Eye (tissue), 1 donor: ENCODE measurements around the gene TNIP1.
A peak's percentile ranks its signal among the peaks of the same experiment; 100 is the strongest.

ENCODE experiments used
- DNase-seq: peaks from one replicate; pipeline ENCODE4 v3.0.0-alpha.2; 2015

TNIP1 gene

DNA sequence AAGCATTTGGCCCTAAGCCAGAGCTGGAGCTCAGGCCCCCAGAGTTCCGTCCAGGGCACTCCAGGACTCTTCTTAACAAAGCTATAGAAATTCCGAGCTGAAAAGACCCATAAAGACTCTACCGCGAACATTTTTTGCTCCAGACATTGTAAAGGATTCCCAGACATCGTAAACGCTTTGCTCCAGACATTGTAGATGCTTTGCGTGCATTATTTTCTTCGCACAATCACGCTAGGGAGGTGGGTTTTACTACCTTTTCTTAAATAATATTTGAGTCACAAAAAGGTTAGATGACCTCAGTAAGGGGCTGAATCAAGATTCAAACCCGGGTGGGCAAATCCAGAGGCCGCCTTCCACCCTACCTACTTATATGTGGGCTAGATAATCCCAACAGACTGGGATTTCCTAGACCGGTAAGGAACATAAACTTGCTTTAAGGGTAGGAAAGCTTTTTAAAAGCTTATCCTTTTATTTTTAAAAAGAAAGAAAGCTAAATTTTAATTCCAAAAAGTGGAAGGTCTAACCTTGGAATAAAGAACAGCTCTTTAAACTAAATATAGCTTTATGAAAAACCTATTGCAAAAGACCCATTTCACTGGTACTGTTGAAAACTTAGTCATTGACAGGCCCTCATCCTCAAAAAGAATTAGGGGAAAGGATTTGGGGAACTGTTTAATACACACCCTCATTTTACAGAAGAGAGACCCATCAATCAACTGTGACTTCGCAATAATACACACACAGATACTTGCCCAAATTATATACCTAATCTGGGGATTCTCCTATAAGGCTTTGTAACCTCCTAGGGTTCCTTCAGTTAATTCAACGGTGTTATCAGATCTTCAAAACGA is 822 bp upstream of the TNIP1 start:
- no peak for DNase-seq

DNA sequence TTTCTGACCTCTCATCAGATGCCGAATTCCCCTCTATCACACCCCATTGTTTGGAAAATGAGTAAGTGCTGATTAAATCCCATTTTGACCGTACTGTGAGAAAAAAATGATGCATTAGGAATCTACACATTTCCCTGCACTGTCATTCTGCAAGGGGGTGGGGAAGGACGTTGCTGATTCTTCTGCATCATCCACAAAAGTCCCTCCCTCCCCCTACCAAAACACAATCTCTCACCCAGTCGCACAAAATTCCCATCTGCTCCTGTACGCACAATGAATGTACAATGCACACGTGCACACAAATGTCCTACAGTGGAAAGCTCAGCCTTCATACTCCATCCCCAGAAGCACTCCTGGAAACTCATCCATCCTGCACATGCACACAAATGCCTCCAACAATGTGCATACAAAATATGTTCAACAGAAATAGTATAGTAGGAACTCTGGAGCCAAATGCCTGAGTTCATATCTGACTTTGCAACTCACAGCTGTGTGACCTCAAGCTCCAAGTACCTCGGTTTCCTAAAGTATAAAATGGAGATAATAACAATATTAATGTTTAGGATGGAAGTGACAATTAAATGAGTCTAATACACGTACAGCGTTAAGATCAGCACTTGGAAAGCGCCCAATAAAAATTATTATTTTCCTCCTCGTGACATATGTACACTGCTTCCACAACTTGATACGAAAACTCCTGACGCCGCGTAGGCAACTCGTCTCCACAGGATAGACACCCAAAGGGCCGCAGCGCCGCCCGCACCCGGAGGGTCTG is 809 bp downstream of the TNIP1 start:
- DNase-seq, result no peak

GRCh38 chr5:151078490-151079262 is 2.2 kb downstream of the TNIP1 start:
- DNase-seq, result no peak

- DNase-seq, result no peak
These were observed 2.9 kb downstream of the TNIP1 start for GRCh38 chr5:151077967-151078366.

DNA sequence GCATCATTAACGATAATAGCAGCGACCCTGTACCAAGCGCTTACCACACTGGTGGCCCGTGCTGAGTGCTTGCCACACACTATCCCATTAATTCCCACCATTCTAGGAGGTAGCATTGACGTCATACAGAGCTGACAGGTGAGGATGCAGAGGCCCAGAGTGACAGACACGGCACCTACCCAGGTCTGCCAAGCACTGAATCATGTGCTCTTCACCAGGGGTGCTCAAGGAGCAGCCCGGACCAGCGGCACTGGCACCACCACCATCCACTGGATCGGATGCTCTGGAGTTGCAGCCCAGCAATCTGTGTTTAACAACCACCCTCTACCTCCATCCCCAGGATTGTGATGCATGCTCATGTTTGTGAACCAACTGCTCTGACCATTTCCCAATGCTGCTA is 3.4 kb downstream of the TNIP1 start:
- DNase-seq, result no peak

DNA sequence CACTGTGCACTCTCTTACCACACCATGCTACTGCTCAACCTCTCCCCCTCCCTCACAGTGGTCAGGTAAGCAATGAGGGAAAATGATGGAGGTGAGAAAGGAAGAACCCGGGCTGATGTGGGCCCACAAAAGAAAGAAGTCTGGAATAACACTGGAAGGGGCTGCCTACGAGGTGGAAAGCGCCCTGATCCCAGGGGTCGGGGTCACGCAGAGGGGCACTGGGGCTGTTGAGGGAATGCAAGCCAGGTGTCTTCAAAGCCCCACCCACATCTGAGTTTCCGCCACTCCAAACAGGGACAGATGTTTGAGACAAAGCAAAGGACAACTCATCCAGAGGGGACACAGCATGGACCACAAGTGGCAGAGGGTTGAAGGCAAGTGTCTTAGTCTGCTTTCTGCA is 4.2 kb downstream of the TNIP1 start:
- no peak for DNase-seq

GRCh38 chr5:151075698-151076331 is 5.0 kb downstream of the TNIP1 start:
- no peak for DNase-seq

- no peak for DNase-seq
These were observed 6.3 kb downstream of the TNIP1 start for GRCh38 chr5:151074557-151074956.

GRCh38 chr5:151073280-151073679 is 7.6 kb downstream of the TNIP1 start:
- no peak for DNase-seq

GRCh38 chr5:151072630-151073025 is 8.2 kb downstream of the TNIP1 start:
- no peak for DNase-seq

DNA sequence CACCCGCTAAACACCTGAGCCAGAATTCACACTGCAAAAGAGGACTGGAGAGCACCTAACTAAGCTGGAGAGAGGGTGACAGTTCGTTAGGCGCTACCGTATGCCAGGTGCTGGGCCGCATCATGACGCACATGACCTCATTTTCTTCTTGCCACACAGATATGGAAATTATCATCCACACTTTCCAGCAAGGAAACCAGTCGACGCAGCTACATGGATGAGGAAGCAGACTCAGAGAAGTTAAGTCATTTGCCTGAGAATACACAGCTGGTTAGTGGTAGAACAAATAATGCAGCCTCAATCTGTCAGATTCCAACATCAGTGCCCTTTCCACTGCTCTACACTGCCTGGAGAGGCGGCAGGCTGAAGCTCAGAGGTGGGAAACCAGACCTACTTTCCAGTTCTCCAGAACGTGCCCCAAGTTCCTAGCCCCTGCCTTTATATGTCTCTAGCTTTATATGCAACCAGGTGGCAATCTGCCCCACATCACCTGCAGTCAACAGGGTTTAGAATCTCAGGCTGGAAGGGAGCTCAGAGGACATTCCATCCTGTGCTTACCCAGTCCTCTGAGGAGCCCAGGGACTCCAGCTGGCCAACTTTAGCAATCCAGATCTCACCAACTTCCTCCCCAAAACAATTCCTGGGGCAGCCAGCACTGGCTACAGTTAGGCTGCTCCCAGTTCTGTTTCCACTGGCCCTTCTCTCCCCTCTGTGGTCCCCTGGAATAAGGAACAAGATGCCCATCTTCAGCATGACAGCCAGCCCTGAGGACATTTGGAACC is 8.8 kb downstream of the TNIP1 start:
- no peak for DNase-seq

GRCh38 chr5:151071021-151071420 is 9.8 kb downstream of the TNIP1 start:
- DNase-seq, result no peak

DNA sequence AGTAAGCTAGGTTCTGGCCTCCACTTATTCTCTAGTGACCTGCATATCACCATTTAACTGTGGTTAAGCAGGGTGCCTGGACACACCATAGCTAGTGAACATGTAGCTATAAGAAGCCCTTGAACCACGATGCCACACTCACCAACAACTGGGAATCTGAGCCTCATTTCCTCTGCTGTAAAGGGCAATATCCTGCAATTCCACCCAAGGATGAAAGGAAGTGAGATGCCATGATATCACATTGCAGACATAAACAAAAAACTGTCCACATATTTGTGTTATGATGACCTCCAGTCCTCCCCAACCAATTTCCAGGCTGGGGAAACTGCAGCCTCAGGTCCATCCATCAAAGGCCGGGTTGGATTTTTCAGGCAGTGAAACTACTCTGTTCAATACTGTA is 10.4 kb downstream of the TNIP1 start:
- no peak for DNase-seq

DNA sequence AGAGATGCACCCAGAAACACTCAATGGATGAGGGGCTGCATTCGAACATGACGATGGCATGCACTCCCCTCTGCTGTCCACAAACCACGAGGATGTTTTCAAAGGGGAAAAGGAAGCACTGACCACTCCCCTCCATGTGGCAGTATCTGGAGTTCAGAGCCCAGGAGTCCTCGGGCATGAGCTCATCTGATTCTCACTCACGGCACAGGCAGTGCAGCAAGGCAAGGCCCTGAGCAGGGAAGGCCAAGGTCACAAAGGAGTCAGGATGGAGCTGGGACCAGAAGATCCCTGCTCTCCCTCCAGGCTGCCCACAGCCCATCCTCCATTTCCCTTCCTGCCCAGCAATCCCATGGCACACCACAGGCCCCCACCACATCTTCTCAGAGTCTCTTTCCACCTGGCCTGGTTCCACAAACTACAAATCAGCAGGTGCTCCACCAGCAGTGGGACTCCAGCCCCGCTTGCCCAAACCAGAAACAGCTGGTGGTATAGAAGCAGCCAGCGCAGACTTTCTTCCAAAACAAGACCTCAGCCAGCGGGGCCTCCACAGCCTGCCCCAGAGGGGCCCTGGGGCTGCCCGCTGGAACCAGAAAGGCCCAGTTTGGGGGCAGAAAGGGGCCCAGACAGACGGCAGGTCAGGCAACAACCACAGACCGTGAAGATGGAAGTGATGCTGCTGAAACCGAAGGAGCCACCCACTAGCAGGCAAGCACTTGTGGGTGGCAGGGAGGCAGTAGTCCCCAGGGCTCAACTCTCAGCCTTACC is 12.2 kb downstream of the TNIP1 start:
- peak; percentile 41 for DNase-seq

GRCh38 chr5:151067632-151068432 is 13.0 kb downstream of the TNIP1 start:
- no peak for DNase-seq

GRCh38 chr5:151066920-151067319 is 13.9 kb downstream of the TNIP1 start:
- no peak for DNase-seq

DNA sequence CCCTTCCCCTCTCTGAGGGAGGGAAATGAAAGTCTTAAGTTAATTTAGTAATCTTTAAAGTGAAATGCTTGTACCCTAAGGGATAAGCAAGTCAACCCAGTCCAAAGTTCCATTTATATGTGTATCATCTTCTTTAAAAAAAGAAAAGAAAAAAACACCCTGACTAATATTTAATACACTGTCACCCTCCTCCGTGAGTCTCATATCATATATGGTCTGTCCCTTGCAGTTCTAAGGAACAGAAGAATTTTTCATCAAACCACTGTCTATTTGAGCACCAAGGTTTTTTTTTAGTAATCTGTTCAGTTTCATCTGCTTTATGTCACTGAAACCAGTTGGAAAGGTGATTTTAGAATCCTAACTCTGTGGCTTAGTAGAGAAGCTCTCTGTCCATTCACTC is 15.2 kb downstream of the TNIP1 start:
- no peak for DNase-seq

GRCh38 chr5:151064916-151065499 is 15.8 kb downstream of the TNIP1 start:
- DNase-seq, result no peak

DNA sequence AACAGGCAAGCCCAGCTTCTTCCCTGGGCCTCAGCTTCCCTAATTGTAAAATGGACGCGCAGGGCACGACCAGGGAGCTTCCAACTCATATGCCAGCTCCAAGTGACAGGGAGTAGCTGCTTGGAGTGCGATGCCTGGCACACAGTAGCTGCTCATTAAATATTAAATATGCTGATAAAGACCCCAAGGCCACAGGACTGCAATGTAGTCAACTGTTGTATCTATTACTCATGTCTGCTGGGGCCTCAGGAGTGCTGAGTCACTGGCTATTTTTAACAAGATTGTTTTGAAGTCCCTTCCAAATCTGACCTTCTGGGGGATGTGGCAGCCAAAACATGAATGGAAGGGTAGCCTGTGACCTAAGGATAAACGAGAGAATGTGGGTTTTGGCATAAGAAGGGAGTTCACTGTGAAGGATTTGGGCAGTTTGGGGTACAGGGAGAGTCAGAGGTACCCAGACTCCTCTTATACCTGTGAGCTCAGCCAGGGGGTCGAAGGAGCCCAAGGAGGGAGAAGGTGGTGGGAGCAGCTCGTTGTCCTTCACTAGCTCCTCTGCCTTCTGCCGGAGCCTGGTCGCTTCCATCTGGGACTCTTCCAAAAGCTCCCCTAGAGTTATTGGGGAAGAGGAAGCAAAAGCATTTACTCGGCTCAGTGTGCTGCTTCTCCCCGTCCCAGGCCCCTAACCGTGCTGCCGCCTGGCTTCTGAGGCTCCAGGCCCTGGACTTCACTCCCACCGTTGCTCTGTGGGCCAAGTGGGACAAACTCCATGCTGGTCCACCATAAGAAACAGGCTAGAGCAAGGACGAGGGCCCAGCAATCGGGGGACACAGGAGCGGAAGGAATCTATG is 17.5 kb downstream of the TNIP1 start:
- no peak for DNase-seq
